GM12878 (cell line): ENCODE results near the gene CNTLN. TPM values are rescaled to one million over a fixed set of nuclear protein-coding genes. Genes with fewer than 3 reads are reported as not detected.
"Not testable (repeated sequence)": the region's sequence is repeated elsewhere in the genome, so short reads cannot be mapped to it uniquely, and the experiment has no call there.

ENCODE experiments used
- ATAC-seq: fragments of 200-7000 bp; cut with Tn5 transposase; 3 replicates; pipeline ENCODE4 v1.9.1; 2020; ENCODE audit warnings: mild to moderate bottlenecking, moderate library complexity
- BruUV-seq: library from RNA; stranded (reverse); fragments of 400-500 nt; replicated peaks from 2 replicates; lab custom pipeline; 2021; lab: Mats Ljungman, UMichigan
- CTCF ChIA-PET: fragments of 300-600 bp; sonication (Branson Sonifier 250); formaldehyde crosslinking; extraction: SDS; loops from one replicate; lab custom pipeline; 2021; ENCODE audit warnings: inconsistent platforms; lab: Yijun Ruan, JAX
- POLR2A ChIA-PET: fragments of 350-600 bp; formaldehyde crosslinking; extraction: SDS; loops from one replicate; lab custom pipeline; 2021; ENCODE audit warnings: inconsistent platforms; lab: Charles Lee
- RAD21 ChIA-PET: fragments of 300-600 bp; sonication (Branson Sonifier 250); formaldehyde crosslinking; loops from one replicate; lab custom pipeline; 2023; ENCODE audit warnings: antibody characterized with exemption; ENCODE audit not compliant: unreplicated experiment; lab: Charles Lee
- SMC1A ChIA-PET: fragments of 300-600 bp; sonication (Branson Sonifier 250); formaldehyde crosslinking; loops from one replicate; lab custom pipeline; 2023; ENCODE audit not compliant: unreplicated experiment, uncharacterized antibody; lab: Charles Lee
- DNase-seq: peaks from one replicate; pipeline ENCODE4 v3.0.0-alpha.2; 2011; ENCODE audit warnings: low read depth, low spot score
- FAIRE-seq: peaks from 3 replicates; lab custom pipeline; 2011; peaks lifted over from hg19 to GRCh38; lab: Jason Lieb, UNC
- H2AFZ ChIP-seq: 2 replicates; pipeline ENCODE4 v1.6.0; 2011; ENCODE audit warnings: low read depth, low read length, control low read depth; ENCODE audit not compliant: control insufficient read depth
- H3K27ac ChIP-seq: 2 replicates; pipeline ENCODE4 v1.5.1; 2011; ENCODE audit warnings: control low read depth; ENCODE audit not compliant: control insufficient read depth, insufficient read depth
- H3K27me3 ChIP-seq, 2 experiments: replicated peaks in 1 of 2; 2 replicates each; pipeline versions ENCODE4 v1.6.0 to v1.6.1; 2011; ENCODE audit warnings: low read length in 1 of 2; ENCODE audit not compliant: control insufficient read depth in 2 of 2, insufficient read depth in 2 of 2
- H3K36me3 ChIP-seq, 2 experiments: 2 replicates each; pipeline ENCODE4 v1.5.1; 2011; ENCODE audit warnings: low read length in 1 of 2; ENCODE audit not compliant: control insufficient read depth in 2 of 2, insufficient read depth in 2 of 2
- H3K4me1 ChIP-seq: 2 replicates; pipeline ENCODE4 v1.6.1; 2011; ENCODE audit warnings: mild to moderate bottlenecking, low read length, moderate library complexity, mixed read lengths; ENCODE audit not compliant: control insufficient read depth, insufficient read depth
- H3K4me2 ChIP-seq: 2 replicates; pipeline ENCODE4 v1.6.0; 2011; ENCODE audit warnings: control low read depth; ENCODE audit not compliant: control insufficient read depth, insufficient read depth
- H3K4me3 ChIP-seq: fragments of 200-600 bp; sonication (generic); 2 replicates; pipeline ENCODE4 v1.5.1; 2016
- H3K79me2 ChIP-seq: 2 replicates; pipeline ENCODE4 v1.6.0; 2011; ENCODE audit warnings: low read length; ENCODE audit not compliant: control insufficient read depth, insufficient read depth
- H3K9ac ChIP-seq: 2 replicates; pipeline ENCODE4 v1.8.0; 2011; ENCODE audit warnings: low read length, control low read depth, mixed read lengths; ENCODE audit not compliant: control insufficient read depth, insufficient read depth
- H3K9me3 ChIP-seq: replicated peaks from 3 replicates; pipeline ENCODE4 v1.5.1; 2011; ENCODE audit warnings: mild to moderate bottlenecking, low read length; ENCODE audit not compliant: control insufficient read depth, insufficient read depth
- H4K20me1 ChIP-seq: 2 replicates; pipeline ENCODE4 v1.6.0; 2011; ENCODE audit not compliant: control insufficient read depth, insufficient read depth
- CBX5 ChIP-seq: sonication (generic); IDR thresholded peaks from 2 replicates; pipeline ENCODE4 v1.6.1; 2016; ENCODE audit warnings: low read depth, moderate library complexity, mild to moderate bottlenecking, inconsistent platforms
- CREM ChIP-seq: IDR thresholded peaks from 2 replicates; pipeline ENCODE4 v1.6.1; 2014; ENCODE audit warnings: antibody characterized with exemption, low read depth
- FOXK2 ChIP-seq: fragments of 450-650 bp; IDR thresholded peaks from 2 replicates; pipeline ENCODE4 v1.6.1; 2017; ENCODE audit warnings: mild to moderate bottlenecking, moderate library complexity
- JUNB ChIP-seq: IDR thresholded peaks from 2 replicates; pipeline ENCODE4 v1.6.1; 2016; ENCODE audit warnings: antibody characterized with exemption, mild to moderate bottlenecking
- POLR2AphosphoS5 ChIP-seq: IDR thresholded peaks from 2 replicates; pipeline ENCODE4 v1.6.1; 2011; ENCODE audit warnings: mild to moderate bottlenecking, low read length, inconsistent platforms
- SMAD1 ChIP-seq: fragments of 450-650 bp; IDR thresholded peaks from 2 replicates; pipeline ENCODE4 v1.6.1; 2018; ENCODE audit warnings: mild to moderate bottlenecking, low read depth; ENCODE audit not compliant: partially characterized antibody
- SREBF2 ChIP-seq: IDR thresholded peaks from 2 replicates; pipeline ENCODE4 v1.6.1; 2012; ENCODE audit warnings: mild to moderate bottlenecking, low read length
- YBX1 ChIP-seq: fragments of 450-650 bp; IDR thresholded peaks from 2 replicates; pipeline ENCODE4 v1.6.1; 2016; ENCODE audit warnings: antibody characterized with exemption
- ZNF384 ChIP-seq: IDR thresholded peaks from 2 replicates; pipeline ENCODE4 v1.6.1; 2012; ENCODE audit warnings: low read depth, mild to moderate bottlenecking, low read length, improper control_type of control experiment, borderline replicate concordance
- WGBS: methylation state at CpG from one replicate; pipeline ENCODE4 v1.1.6; 2016; ENCODE audit warnings: low lambda C conversion rate; ENCODE audit not compliant: insufficient replicate concordance, insufficient coverage; ENCODE audit errors: missing lambda C conversion rate; 5-methylcytosine and 5-hydroxymethylcytosine counted together
- in situ Hi-C: fragments of 300-500 bp; cut with MboI; formaldehyde crosslinking; loops from 9 replicates; pipeline ENCODE4 v1.14.3; 2018; ENCODE audit warnings: mixed read lengths
- intact Hi-C: fragments of 100-400 bp; cut with micrococcal nuclease; formaldehyde crosslinking; loops from one replicate; pipeline ENCODE4 v1.14.2; 2022; ENCODE audit not compliant: unreplicated experiment
- polyA plus RNA-seq, 11 experiments: library from polyadenylated mRNA; depleted of rRNA in 4 of 11; unstranded in 6 of 11; stranded (reverse) in 5 of 11; fragments of >200 nt; fragmentation: Nextera tagmentation in 4 of 11; fragmentation: Illumina TruSeq in 1 of 11; extraction: Ambion mirVana in 4 of 11; extraction: Trizol in 1 of 11; gene quantifications; 1 replicate in 1 of 11; 2 replicates in 10 of 11; pipeline versions ENCODE4 v1.2.1 to v1.2.3, GENCODE V29; 2011 to 2016; ENCODE audit warnings: inconsistent platforms in 2 of 11, missing spikeins in 2 of 11, low read depth in 1 of 11
- total RNA-seq, 4 experiments: library from RNA; depleted of rRNA in 3 of 4; stranded (reverse); fragments of >200 nt in 3 of 4; fragmentation: Illumina TruSeq in 1 of 4; extraction: Trizol in 1 of 4; gene quantifications; 2 replicates each; pipeline versions ENCODE4 v1.2.1 to v1.2.3, GENCODE V29; 2013 to 2021
- TF ChIP-seq, protein P1 (sequence below): IDR thresholded peaks from 2 replicates; pipeline ENCODE4 v1.6.1; 2012; ENCODE audit warnings: mild to moderate bottlenecking, low read depth, low read length
- TF ChIP-seq, protein P2 (sequence below): fragments of 150-350 bp; IDR thresholded peaks from 2 replicates; pipeline ENCODE4 v1.6.1; 2014; ENCODE audit warnings: mild to moderate bottlenecking, low read depth, low read length
- TF ChIP-seq, protein P3 (sequence below): IDR thresholded peaks from 2 replicates; pipeline ENCODE4 v1.6.1; 2011; ENCODE audit warnings: low read depth, mild to moderate bottlenecking, low read length, moderate library complexity, borderline replicate concordance; ENCODE audit errors: extremely low read depth

CNTLN gene
- total and polyA plus RNA-seq, 10 of the 15 experiments (the other 5 are each of a cell fraction or from before 2014, with no cell fraction given), result 0.01 to 7.0 (median 0.03) TPM; not detected in 4

DNA sequence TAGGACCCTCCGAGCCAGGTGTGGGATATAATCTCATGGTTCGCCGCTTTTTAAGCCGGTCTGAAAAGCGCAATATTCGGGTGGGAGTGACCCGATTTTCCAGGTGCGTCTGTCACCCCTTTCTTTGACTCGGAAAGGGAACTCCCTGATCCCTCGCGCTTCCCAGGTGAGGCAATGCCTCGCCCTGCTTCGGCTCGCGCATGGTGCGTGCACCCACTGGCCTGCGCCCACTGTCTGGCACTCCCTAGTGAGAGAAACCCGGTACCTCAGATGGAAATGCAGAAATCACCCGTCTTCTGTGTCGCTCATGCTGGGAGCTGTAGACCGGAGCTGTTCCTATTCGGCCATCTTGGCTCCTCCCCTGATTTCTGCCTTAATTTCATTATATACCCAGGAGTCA is 155.8 kb downstream of the CNTLN start:
- POLR2A ChIA-PET, H3K4me2 ChIP-seq, H3K27ac ChIP-seq, H3K27me3 ChIP-seq, H3K4me1 ChIP-seq, CTCF ChIA-PET, H3K79me2 ChIP-seq, FAIRE-seq, H2AFZ ChIP-seq, H4K20me1 ChIP-seq, in situ Hi-C loops, DNase-seq, H3K36me3 ChIP-seq, SMC1A ChIA-PET, H3K4me3 ChIP-seq, H3K9me3 ChIP-seq, H3K9ac ChIP-seq, intact Hi-C loops, BruUV-seq, RAD21 ChIA-PET, ATAC-seq: not testable (repeated sequence)
- 48% methylated on average over 4 of the region's 22 CpGs for WGBS

DNA sequence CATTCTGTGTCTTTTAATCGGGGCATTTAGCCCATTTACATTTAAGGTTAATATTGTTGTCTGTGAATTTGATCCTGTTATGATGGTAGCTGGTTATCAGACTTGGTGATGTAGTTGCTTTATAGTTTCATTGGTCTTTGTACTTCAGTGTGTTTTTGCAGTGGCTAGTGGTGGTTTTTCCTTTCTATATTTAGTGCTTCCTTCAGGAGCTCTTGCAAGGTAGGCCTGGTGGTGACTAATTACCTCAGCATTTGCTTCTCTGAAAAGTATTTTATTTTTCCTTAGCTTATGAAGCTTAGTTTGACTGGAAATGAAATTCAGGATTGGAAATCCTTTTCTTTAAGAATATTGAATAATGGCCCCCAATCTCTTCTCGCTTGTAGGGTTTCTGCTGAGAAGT is 156.9 kb downstream of the CNTLN start:
- Histone ChIP-seq H3K27me3 (no peaks in the 10 kb centered on the region), H3K79me2 (no peaks in the 10 kb centered on the region), H3K9me3 (no peaks in the 10 kb centered on the region; the same call in 2 of the 3 replicates), H4K20me1 (no peaks in the 10 kb centered on the region), H2AFZ (no peak overlapping the region), H3K27ac (no peak overlapping the region), H3K4me1 (no peaks in the 10 kb centered on the region), H3K4me3 (no peak overlapping the region), H3K36me3 (no peaks in the 10 kb centered on the region), H3K4me2 (no peak overlapping the region), H3K9ac (no peak overlapping the region)
- DNase-seq (no peak), ATAC-seq (no peak), FAIRE-seq (no peak)
- ChIA-PET RAD21 (no interaction called here), SMC1A (interaction anchor here (1.4 kb wide), 1 partner anchor 22 kb away, joined by 4 read pairs; no protein-coding TSS in a partner anchor), POLR2A (no interaction called here), CTCF (no interaction called here)
- BruUV-seq, result no TSS peak
- in situ Hi-C loops (no loop called here), intact Hi-C loops (no loop called here)
- WGBS, result 32% methylated on average over 2 of the region's 2 CpGs
- TF ChIP-seq JUNB (no peak), YBX1 (no peak), CBX5 (no peak), POLR2AphosphoS5 (no peak), SREBF2 (no peak), CREM (no peak), ZNF384 (no peak), FOXK2 (no peak), SMAD1 (no peak)
- TF ChIP-seq, protein P1, sequence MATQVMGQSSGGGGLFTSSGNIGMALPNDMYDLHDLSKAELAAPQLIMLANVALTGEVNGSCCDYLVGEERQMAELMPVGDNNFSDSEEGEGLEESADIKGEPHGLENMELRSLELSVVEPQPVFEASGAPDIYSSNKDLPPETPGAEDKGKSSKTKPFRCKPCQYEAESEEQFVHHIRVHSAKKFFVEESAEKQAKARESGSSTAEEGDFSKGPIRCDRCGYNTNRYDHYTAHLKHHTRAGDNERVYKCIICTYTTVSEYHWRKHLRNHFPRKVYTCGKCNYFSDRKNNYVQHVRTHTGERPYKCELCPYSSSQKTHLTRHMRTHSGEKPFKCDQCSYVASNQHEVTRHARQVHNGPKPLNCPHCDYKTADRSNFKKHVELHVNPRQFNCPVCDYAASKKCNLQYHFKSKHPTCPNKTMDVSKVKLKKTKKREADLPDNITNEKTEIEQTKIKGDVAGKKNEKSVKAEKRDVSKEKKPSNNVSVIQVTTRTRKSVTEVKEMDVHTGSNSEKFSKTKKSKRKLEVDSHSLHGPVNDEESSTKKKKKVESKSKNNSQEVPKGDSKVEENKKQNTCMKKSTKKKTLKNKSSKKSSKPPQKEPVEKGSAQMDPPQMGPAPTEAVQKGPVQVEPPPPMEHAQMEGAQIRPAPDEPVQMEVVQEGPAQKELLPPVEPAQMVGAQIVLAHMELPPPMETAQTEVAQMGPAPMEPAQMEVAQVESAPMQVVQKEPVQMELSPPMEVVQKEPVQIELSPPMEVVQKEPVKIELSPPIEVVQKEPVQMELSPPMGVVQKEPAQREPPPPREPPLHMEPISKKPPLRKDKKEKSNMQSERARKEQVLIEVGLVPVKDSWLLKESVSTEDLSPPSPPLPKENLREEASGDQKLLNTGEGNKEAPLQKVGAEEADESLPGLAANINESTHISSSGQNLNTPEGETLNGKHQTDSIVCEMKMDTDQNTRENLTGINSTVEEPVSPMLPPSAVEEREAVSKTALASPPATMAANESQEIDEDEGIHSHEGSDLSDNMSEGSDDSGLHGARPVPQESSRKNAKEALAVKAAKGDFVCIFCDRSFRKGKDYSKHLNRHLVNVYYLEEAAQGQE, result no peak
- TF ChIP-seq, protein P2, sequence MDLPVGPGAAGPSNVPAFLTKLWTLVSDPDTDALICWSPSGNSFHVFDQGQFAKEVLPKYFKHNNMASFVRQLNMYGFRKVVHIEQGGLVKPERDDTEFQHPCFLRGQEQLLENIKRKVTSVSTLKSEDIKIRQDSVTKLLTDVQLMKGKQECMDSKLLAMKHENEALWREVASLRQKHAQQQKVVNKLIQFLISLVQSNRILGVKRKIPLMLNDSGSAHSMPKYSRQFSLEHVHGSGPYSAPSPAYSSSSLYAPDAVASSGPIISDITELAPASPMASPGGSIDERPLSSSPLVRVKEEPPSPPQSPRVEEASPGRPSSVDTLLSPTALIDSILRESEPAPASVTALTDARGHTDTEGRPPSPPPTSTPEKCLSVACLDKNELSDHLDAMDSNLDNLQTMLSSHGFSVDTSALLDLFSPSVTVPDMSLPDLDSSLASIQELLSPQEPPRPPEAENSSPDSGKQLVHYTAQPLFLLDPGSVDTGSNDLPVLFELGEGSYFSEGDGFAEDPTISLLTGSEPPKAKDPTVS, result no peak
- TF ChIP-seq, protein P3, sequence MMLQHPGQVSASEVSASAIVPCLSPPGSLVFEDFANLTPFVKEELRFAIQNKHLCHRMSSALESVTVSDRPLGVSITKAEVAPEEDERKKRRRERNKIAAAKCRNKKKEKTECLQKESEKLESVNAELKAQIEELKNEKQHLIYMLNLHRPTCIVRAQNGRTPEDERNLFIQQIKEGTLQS, result no peak
